Neural progenitor cell (in vitro differentiated cells): ENCODE data around the gene SNN. TPM values are rescaled to one million over a fixed set of nuclear protein-coding genes. Genes with fewer than 3 reads are reported as not detected.

Experiments used
- DNase-seq: peaks from one replicate; pipeline ENCODE4 v3.0.0-alpha.2; 2016; ENCODE audit warnings: low spot score
- H2AFZ ChIP-seq: fragments of 200-600 bp; sonication (generic); replicated peaks from 2 replicates; pipeline ENCODE4 v1.6.1; 2016; ENCODE audit warnings: antibody characterized with exemption
- H3F3A ChIP-seq: fragments of 200-600 bp; sonication (generic); 2 replicates; pipeline ENCODE4 v1.6.1; 2016; ENCODE audit warnings: antibody characterized with exemption, low read depth
- H3K27ac ChIP-seq: fragments of 200-600 bp; sonication (generic); 2 replicates; pipeline ENCODE4 v1.5.1; 2016; ENCODE audit warnings: mild to moderate bottlenecking
- H3K27me3 ChIP-seq: fragments of 200-600 bp; sonication (generic); 2 replicates; pipeline ENCODE4 v1.6.1; 2016; ENCODE audit warnings: mild to moderate bottlenecking, moderate library complexity
- H3K36me3 ChIP-seq: fragments of 200-600 bp; sonication (generic); 2 replicates; pipeline ENCODE4 v1.5.1; 2016
- H3K4me1 ChIP-seq: fragments of 200-600 bp; sonication (generic); 2 replicates; pipeline ENCODE4 v1.6.1; 2016; ENCODE audit warnings: mixed run types
- H3K4me2 ChIP-seq: fragments of 200-600 bp; sonication (generic); 2 replicates; pipeline ENCODE4 v1.6.1; 2016
- H3K4me3 ChIP-seq: fragments of 200-600 bp; sonication (generic); 2 replicates; pipeline ENCODE4 v1.5.1; 2016
- H3K79me2 ChIP-seq: fragments of 200-600 bp; sonication (generic); 2 replicates; pipeline ENCODE4 v1.6.1; 2016; ENCODE audit warnings: low read depth
- H3K9ac ChIP-seq: fragments of 200-600 bp; sonication (generic); 2 replicates; pipeline ENCODE4 v1.6.1; 2016
- H3K9me3 ChIP-seq: fragments of 200-600 bp; sonication (generic); 2 replicates; pipeline ENCODE4 v1.5.1; 2016; ENCODE audit warnings: low read depth
- H4K20me1 ChIP-seq: fragments of 200-600 bp; sonication (generic); 2 replicates; pipeline ENCODE4 v1.6.1; 2016; ENCODE audit warnings: low read depth
- H3K27ac Mint-ChIP-seq: 3 replicates; pipeline ENCODE4 v1.8.0; 2021; ENCODE audit warnings: mixed read lengths
- H3K27me3 Mint-ChIP-seq: 2 replicates; pipeline ENCODE4 v1.8.0; 2022; ENCODE audit warnings: low read depth, mild to moderate bottlenecking, inconsistent platforms, moderate library complexity, mixed read lengths; ENCODE audit not compliant: insufficient read depth
- H3K36me3 Mint-ChIP-seq: 3 replicates; pipeline ENCODE4 v1.8.0; 2021; ENCODE audit warnings: mixed read lengths
- H3K4me1 Mint-ChIP-seq: 3 replicates; pipeline ENCODE4 v1.8.0; 2021; ENCODE audit warnings: mixed read lengths
- H3K4me3 Mint-ChIP-seq: 3 replicates; pipeline ENCODE4 v1.8.0; 2021; ENCODE audit warnings: mild to moderate bottlenecking, moderate library complexity, mixed read lengths
- H3K9me3 Mint-ChIP-seq: 3 replicates; pipeline ENCODE4 v1.8.0; 2020; ENCODE audit warnings: mixed read lengths
- EZH2 ChIP-seq: fragments of 200-600 bp; sonication (generic); IDR thresholded peaks from 2 replicates; pipeline ENCODE4 v1.6.1; 2017; ENCODE audit warnings: antibody characterized with exemption, mild to moderate bottlenecking, moderate library complexity
- EZH2phosphoT487 ChIP-seq: fragments of 200-600 bp; sonication (generic); IDR thresholded peaks from 2 replicates; pipeline ENCODE4 v1.6.1; 2017; ENCODE audit warnings: antibody characterized with exemption
- total RNA-seq: library from RNA; depleted of rRNA; stranded (reverse); fragments of >200 nt; gene quantifications from 2 replicates; pipeline ENCODE4 v1.2.3, GENCODE V29; 2015; ENCODE audit warnings: low replicate concordance
- TF ChIP-seq, protein P1 (sequence below): fragments of 200-600 bp; sonication (generic); IDR thresholded peaks from 2 replicates; pipeline ENCODE4 v1.5.1; 2017; ENCODE audit warnings: antibody characterized with exemption, mild to moderate bottlenecking

Gene SNN
- total RNA-seq, 1 donor from 2014 or later = 48.7 TPM

DNA sequence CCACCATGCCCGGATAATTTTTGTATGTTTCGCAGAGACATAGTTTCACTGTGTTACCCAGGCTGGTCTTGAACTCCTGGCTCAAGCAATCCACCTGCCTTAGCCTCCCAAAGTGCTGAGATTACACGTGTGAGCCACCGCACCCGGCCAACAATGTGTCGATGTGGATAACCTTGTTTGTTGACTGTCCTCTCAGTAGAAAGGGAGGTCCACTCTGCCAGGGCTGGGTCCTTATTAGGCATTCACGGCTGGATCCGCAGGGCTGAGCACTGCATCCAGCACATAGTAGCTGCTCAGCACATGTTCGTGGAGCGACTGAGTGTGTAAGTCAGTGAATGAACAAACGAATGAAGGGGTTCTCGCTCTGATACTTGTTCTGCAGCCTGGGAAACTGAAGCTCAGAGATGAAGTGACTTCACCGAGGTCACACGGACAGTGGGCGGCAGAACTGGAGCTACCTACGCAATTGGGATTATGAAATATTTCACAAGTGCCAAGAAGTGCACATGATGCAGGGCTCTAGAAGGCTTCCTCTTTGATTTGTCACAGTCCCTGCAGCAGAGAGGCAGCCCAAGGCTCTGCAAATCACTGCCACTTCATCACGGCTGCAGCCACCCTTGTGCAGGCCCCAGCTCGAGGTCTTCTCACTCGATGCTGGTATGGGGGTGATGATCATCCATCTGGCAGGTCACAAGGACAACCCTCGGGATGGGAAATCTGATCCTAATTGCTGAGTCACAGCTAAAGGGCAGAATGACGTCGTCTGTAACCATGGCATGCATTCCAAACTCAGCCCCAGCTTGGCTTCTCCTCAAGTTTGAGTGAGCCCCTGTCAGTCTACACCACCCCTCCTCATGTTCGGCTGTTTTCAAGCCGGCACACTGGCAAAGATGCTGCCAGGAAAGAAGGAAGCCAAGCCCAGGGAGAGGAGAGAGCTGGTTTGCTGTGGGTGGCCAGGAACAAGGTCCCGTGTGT lies 28.0 kb upstream of the SNN start:
- H3F3A ChIP-seq = peaks cover 25% of the 10 kb centered on the region
- no peak overlapping the region for H3K4me2 ChIP-seq
- Mint-ChIP-seq H3K27me3 (peaks cover 6% of the 10 kb centered on the region), H3K27ac (peak overlapping the region; percentile 33), H3K4me1 (peaks cover 16% of the 10 kb centered on the region), H3K9me3 (no peaks in the 10 kb centered on the region), H3K36me3 (no peaks in the 10 kb centered on the region), H3K4me3 (peak overlapping the region; percentile 27)
- no peak overlapping the region for H3K4me3 ChIP-seq
- peak; percentile 45 for DNase-seq
- H3K27ac ChIP-seq = no peak overlapping the region
- H3K27me3 ChIP-seq = peaks cover 5% of the 10 kb centered on the region
- no peak overlapping the region for H3K9ac ChIP-seq
- no peaks in the 10 kb centered on the region for H3K79me2 ChIP-seq
- H3K36me3 ChIP-seq = no peaks in the 10 kb centered on the region
- H3K4me1 ChIP-seq = peaks cover 7% of the 10 kb centered on the region
- TF ChIP-seq EZH2 = no peak
- TF ChIP-seq EZH2phosphoT487 = no peak
- TF ChIP-seq, protein P1, sequence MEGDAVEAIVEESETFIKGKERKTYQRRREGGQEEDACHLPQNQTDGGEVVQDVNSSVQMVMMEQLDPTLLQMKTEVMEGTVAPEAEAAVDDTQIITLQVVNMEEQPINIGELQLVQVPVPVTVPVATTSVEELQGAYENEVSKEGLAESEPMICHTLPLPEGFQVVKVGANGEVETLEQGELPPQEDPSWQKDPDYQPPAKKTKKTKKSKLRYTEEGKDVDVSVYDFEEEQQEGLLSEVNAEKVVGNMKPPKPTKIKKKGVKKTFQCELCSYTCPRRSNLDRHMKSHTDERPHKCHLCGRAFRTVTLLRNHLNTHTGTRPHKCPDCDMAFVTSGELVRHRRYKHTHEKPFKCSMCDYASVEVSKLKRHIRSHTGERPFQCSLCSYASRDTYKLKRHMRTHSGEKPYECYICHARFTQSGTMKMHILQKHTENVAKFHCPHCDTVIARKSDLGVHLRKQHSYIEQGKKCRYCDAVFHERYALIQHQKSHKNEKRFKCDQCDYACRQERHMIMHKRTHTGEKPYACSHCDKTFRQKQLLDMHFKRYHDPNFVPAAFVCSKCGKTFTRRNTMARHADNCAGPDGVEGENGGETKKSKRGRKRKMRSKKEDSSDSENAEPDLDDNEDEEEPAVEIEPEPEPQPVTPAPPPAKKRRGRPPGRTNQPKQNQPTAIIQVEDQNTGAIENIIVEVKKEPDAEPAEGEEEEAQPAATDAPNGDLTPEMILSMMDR = no peak
- H3K9me3 ChIP-seq = no peaks in the 10 kb centered on the region
- H2AFZ ChIP-seq = no peak overlapping the region
- no peaks in the 10 kb centered on the region for H4K20me1 ChIP-seq

DNA sequence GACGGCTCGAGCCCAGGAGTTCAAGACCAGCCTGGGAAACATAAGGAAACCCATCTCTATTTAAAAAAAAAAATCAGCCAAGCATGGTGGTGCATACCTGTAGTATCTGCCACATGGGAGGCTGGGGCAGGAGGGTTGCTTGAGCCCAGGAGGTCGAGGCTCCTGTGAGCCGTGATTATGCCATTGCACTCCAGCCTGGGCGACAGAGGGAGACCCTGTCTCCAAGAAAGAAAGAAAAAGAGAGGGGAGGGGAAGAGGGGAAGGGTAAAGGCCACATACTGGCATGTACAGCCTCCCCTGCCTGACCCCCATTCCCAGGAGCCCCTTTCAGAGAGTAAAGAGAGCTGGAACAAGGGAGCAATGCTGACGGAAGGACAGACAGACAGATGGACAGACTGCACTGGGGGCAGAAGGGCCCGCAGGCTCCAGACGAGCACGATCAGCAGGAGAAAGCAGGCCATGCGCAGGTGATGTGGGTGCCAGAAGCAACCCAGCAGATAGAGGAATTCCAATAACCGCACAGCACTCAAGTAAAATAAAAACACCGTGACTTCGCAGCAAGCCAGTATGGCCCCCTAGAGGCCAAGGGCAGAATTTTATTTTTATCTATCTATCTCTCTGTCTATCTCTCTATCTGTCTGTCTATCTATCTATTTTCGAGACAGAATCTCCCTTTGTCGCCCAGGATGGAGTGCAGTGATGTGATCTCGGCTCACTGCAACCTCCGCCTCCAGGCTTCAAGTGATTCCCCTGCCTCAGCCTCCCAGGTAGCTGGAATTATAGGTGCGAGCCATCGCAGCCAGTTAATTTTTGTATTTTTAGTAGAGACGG lies 27.1 kb upstream of the SNN start:
- DNase-seq = peak; percentile 64
- Mint-ChIP-seq H3K9me3 (no peaks in the 10 kb centered on the region), H3K4me1 (peaks cover 16% of the 10 kb centered on the region), H3K27ac (no peak overlapping the region), H3K4me3 (no peak overlapping the region), H3K27me3 (peaks cover 6% of the 10 kb centered on the region), H3K36me3 (no peaks in the 10 kb centered on the region)
- TF ChIP-seq, protein P1 = peak; percentile 76
- no peak for TF ChIP-seq EZH2
- no peaks in the 10 kb centered on the region for H3K36me3 ChIP-seq
- H3K4me1 ChIP-seq = no peaks in the 10 kb centered on the region
- no peak overlapping the region for H3K4me2 ChIP-seq
- no peak overlapping the region for H3K9ac ChIP-seq
- H4K20me1 ChIP-seq = no peaks in the 10 kb centered on the region
- H3K27me3 ChIP-seq = no peaks in the 10 kb centered on the region
- no peak overlapping the region for H2AFZ ChIP-seq
- no peaks in the 10 kb centered on the region for H3K79me2 ChIP-seq
- H3K27ac ChIP-seq = no peak overlapping the region
- H3F3A ChIP-seq = peaks cover 19% of the 10 kb centered on the region
- no peaks in the 10 kb centered on the region for H3K9me3 ChIP-seq
- H3K4me3 ChIP-seq = no peak overlapping the region

DNA sequence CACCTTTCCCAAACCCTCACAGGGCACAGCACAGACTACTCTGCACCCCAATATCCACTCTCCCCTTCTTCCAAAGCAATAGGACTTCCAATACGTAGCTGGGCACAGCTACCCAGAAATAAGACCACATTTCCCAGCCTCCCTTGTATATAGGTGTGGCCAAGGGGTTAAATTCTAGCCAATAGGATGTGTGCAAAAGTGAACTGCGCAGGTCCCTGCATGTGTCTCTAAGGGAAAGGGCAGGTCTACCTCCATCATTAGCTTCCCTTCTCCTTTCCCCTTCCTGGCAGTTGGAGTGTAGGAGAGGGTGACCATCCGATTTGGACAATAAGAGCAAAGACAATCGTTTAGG lies 25.5 kb upstream of the SNN start:
- no peak overlapping the region for H3K9ac ChIP-seq
- Mint-ChIP-seq H3K27ac (no peak overlapping the region), H3K27me3 (peaks cover 3% of the 10 kb centered on the region), H3K4me3 (no peak overlapping the region), H3K36me3 (no peaks in the 10 kb centered on the region), H3K4me1 (peaks cover 16% of the 10 kb centered on the region), H3K9me3 (no peaks in the 10 kb centered on the region)
- no peaks in the 10 kb centered on the region for H3K9me3 ChIP-seq
- H3K4me2 ChIP-seq = peak overlapping the region; percentile 22
- H3F3A ChIP-seq = peaks cover 6% of the 10 kb centered on the region
- H3K27ac ChIP-seq = no peak overlapping the region
- H3K4me1 ChIP-seq = no peaks in the 10 kb centered on the region
- no peak overlapping the region for H3K4me3 ChIP-seq
- no peaks in the 10 kb centered on the region for H3K79me2 ChIP-seq
- no peaks in the 10 kb centered on the region for H3K36me3 ChIP-seq
- H2AFZ ChIP-seq = no peak overlapping the region
- TF ChIP-seq EZH2phosphoT487 (no peak), EZH2 (no peak)
- TF ChIP-seq, protein P1 = no peak
- no peaks in the 10 kb centered on the region for H3K27me3 ChIP-seq
- DNase-seq = no peak
- no peaks in the 10 kb centered on the region for H4K20me1 ChIP-seq
